Trophoblast cell (in vitro differentiated cells and primary cell): ENCODE results near the gene MYH7.

Experiments
- DNase-seq, 2 donors: peaks; one replicate each; pipeline ENCODE4 v3.0.0-alpha.2; 2016
- H2AFZ ChIP-seq: 2 replicates; pipeline ENCODE4 v1.6.1; 2013; ENCODE audit warnings: low read length, moderate library complexity, mild to moderate bottlenecking; ENCODE audit not compliant: insufficient read depth, poor library complexity
- H2AK5ac ChIP-seq: 2 replicates; pipeline ENCODE4 v1.6.1; 2013; ENCODE audit warnings: mild to moderate bottlenecking, low read length
- H2BK120ac ChIP-seq: 2 replicates; pipeline ENCODE4 v1.6.1; 2013; ENCODE audit warnings: low read length, mild to moderate bottlenecking, moderate library complexity; ENCODE audit not compliant: insufficient read depth, poor library complexity
- H2BK12ac ChIP-seq: 2 replicates; pipeline ENCODE4 v1.6.1; 2013; ENCODE audit warnings: mild to moderate bottlenecking, low read length, moderate library complexity
- H2BK5ac ChIP-seq: 2 replicates; pipeline ENCODE4 v1.6.1; 2013; ENCODE audit warnings: low read length, low read depth, moderate library complexity, mild to moderate bottlenecking; ENCODE audit not compliant: poor library complexity
- H3K14ac ChIP-seq: 2 replicates; pipeline ENCODE4 v1.6.1; 2013; ENCODE audit warnings: mild to moderate bottlenecking, low read length
- H3K18ac ChIP-seq: 2 replicates; pipeline ENCODE4 v1.6.1; 2013; ENCODE audit warnings: mild to moderate bottlenecking, low read length
- H3K23ac ChIP-seq: 2 replicates; pipeline ENCODE4 v1.6.1; 2013; ENCODE audit warnings: low read length
- H3K27ac ChIP-seq: 2 replicates; pipeline ENCODE4 v1.5.1; 2013; ENCODE audit warnings: low read depth, mild to moderate bottlenecking, inconsistent platforms, low read length, moderate library complexity
- H3K27me3 ChIP-seq: 2 replicates; pipeline ENCODE4 v1.6.1; 2013; ENCODE audit warnings: inconsistent platforms, mild to moderate bottlenecking, low read length, moderate library complexity; ENCODE audit not compliant: insufficient read depth
- H3K36me3 ChIP-seq, 2 experiments: 1 replicate in 1 of 2; 2 replicates in 1 of 2; pipeline ENCODE4 v1.6.1; 2013; ENCODE audit warnings: low read length in 2 of 2, mild to moderate bottlenecking in 2 of 2, moderate library complexity in 1 of 2; ENCODE audit not compliant: insufficient read depth in 2 of 2, control insufficient read depth in 1 of 2
- H3K4ac ChIP-seq: 2 replicates; pipeline ENCODE4 v1.6.1; 2013; ENCODE audit warnings: low read depth, mild to moderate bottlenecking, low read length, moderate library complexity
- H3K4me1 ChIP-seq, 2 experiments: 1 replicate in 1 of 2; 2 replicates in 1 of 2; pipeline ENCODE4 v1.6.1; 2013; ENCODE audit warnings: low read length in 2 of 2, mild to moderate bottlenecking in 2 of 2, moderate library complexity in 1 of 2; ENCODE audit not compliant: insufficient read depth in 2 of 2, control insufficient read depth in 1 of 2
- H3K4me2 ChIP-seq: 2 replicates; pipeline ENCODE4 v1.6.1; 2013; ENCODE audit warnings: inconsistent platforms, mild to moderate bottlenecking, low read length, moderate library complexity
- H3K4me3 ChIP-seq: 2 replicates; pipeline ENCODE4 v1.5.1; 2013; ENCODE audit warnings: mild to moderate bottlenecking, low read depth, low read length, inconsistent platforms
- H3K79me1 ChIP-seq: one replicate; pipeline ENCODE4 v1.6.1; 2013; ENCODE audit warnings: low read length
- H3K79me2 ChIP-seq: 2 replicates; pipeline ENCODE4 v1.6.1; 2013; ENCODE audit warnings: low read length, mild to moderate bottlenecking; ENCODE audit not compliant: control insufficient read depth, insufficient read depth, poor library complexity
- H3K9ac ChIP-seq: 2 replicates; pipeline ENCODE4 v1.6.1; 2013; ENCODE audit warnings: mild to moderate bottlenecking, low read length
- H3K9me3 ChIP-seq: 2 replicates; pipeline ENCODE4 v1.6.1; 2013; ENCODE audit warnings: low read depth, mild to moderate bottlenecking, control low read depth, inconsistent platforms, low read length; ENCODE audit not compliant: insufficient read depth
- H4K12ac ChIP-seq: 2 replicates; pipeline ENCODE4 v1.6.1; 2013; ENCODE audit warnings: low read depth, mild to moderate bottlenecking, low read length, moderate library complexity
- H4K8ac ChIP-seq: 2 replicates; pipeline ENCODE4 v1.6.1; 2013; ENCODE audit warnings: low read depth, mild to moderate bottlenecking, low read length, moderate library complexity
- H4K91ac ChIP-seq: one replicate; pipeline ENCODE4 v1.6.1; 2013; ENCODE audit warnings: low read depth, mild to moderate bottlenecking, low read length, moderate library complexity
- WGBS: extraction: QIAGEN DNeasy Blood & Tissue Kit; methylation state at CpG from one replicate; pipeline ENCODE4 v1.1.7; 2013; ENCODE audit warnings: missing lambda C conversion rate; ENCODE audit not compliant: insufficient read length, insufficient coverage; ENCODE audit errors: extremely low coverage; 5-methylcytosine and 5-hydroxymethylcytosine counted together

Gene MYH7

GRCh38 chr14:23377573-23378563 is 57.6 kb downstream of the MYH7 start:
- no peak overlapping the region for H3K4me3 ChIP-seq
- no peak overlapping the region for H2AFZ ChIP-seq
- peaks cover 2% of the 10 kb centered on the region for H3K9me3 ChIP-seq
- no peak overlapping the region for H2AK5ac ChIP-seq
- no peak overlapping the region for H3K27ac ChIP-seq
- H3K18ac ChIP-seq, result no peak overlapping the region
- no peak overlapping the region for H3K23ac ChIP-seq
- H4K8ac ChIP-seq, result no peak overlapping the region
- no CpG with 5 or more reads among the region's 14 CpGs for WGBS
- no peak for DNase-seq
- no peaks in the 10 kb centered on the region for H3K79me1 ChIP-seq
- no peak overlapping the region for H3K4me2 ChIP-seq
- no peak overlapping the region for H3K4ac ChIP-seq
- H4K91ac ChIP-seq, result no peak overlapping the region
- H2BK5ac ChIP-seq, result no peak overlapping the region
- H3K4me1 ChIP-seq, result no peaks in the 10 kb centered on the region
- H3K9ac ChIP-seq, result no peak overlapping the region
- H3K14ac ChIP-seq, result no peak overlapping the region
- no peak overlapping the region for H2BK120ac ChIP-seq
- H3K36me3 ChIP-seq, result no peaks in the 10 kb centered on the region
- no peak overlapping the region for H2BK12ac ChIP-seq
- no peak overlapping the region for H4K12ac ChIP-seq
- H3K27me3 ChIP-seq, result no peaks in the 10 kb centered on the region
- H3K79me2 ChIP-seq, result no peaks in the 10 kb centered on the region

GRCh38 chr14:23377198-23377550 is 58.3 kb downstream of the MYH7 start:
- H4K8ac ChIP-seq, result no peak overlapping the region
- no peak overlapping the region for H4K91ac ChIP-seq
- H3K36me3 ChIP-seq, result no peaks in the 10 kb centered on the region
- no peak for DNase-seq
- no peak overlapping the region for H3K27ac ChIP-seq
- H3K4me3 ChIP-seq, result no peak overlapping the region
- no peak overlapping the region for H4K12ac ChIP-seq
- H3K9ac ChIP-seq, result no peak overlapping the region
- H3K23ac ChIP-seq, result no peak overlapping the region
- no peak overlapping the region for H3K4ac ChIP-seq
- H2AFZ ChIP-seq, result no peak overlapping the region
- H3K9me3 ChIP-seq, result peaks cover 2% of the 10 kb centered on the region
- no peak overlapping the region for H2BK120ac ChIP-seq
- H3K4me2 ChIP-seq, result no peak overlapping the region
- no peaks in the 10 kb centered on the region for H3K4me1 ChIP-seq
- H3K27me3 ChIP-seq, result no peaks in the 10 kb centered on the region
- H3K79me2 ChIP-seq, result no peaks in the 10 kb centered on the region
- H2BK12ac ChIP-seq, result no peak overlapping the region
- H3K14ac ChIP-seq, result no peak overlapping the region
- no peak overlapping the region for H3K18ac ChIP-seq
- no peak overlapping the region for H2AK5ac ChIP-seq
- no peaks in the 10 kb centered on the region for H3K79me1 ChIP-seq
- H2BK5ac ChIP-seq, result no peak overlapping the region
- no CpG with 5 or more reads among the region's 11 CpGs for WGBS

GRCh38 chr14:23376482-23377197 is 58.8 kb downstream of the MYH7 start, which contains the start of gene CMTM5:
Gene CMTM5, plus strand, starts transcription at chr14:23377046. Its CDS starts 206 bp downstream, at chr14:23377252.
- Histone ChIP-seq H2AK5ac (no peak within 1 kb of the TSS), H3K79me2 (no peaks in the 10 kb centered on the region), H3K18ac (no peak within 1 kb of the TSS), H3K9ac (no peak within 1 kb of the TSS), H2BK120ac (no peak within 1 kb of the TSS), H3K23ac (no peak within 1 kb of the TSS), H3K14ac (no peak within 1 kb of the TSS), H4K12ac (no peak within 1 kb of the TSS), H2BK5ac (no peak within 1 kb of the TSS), H4K8ac (no peak within 1 kb of the TSS), H2BK12ac (no peak within 1 kb of the TSS), H3K27ac (no peak within 1 kb of the TSS), H4K91ac (no peak within 1 kb of the TSS), H3K4me3 (no peak within 1 kb of the TSS), H2AFZ (no peak within 1 kb of the TSS), H3K36me3 (no peaks in the 10 kb centered on the region), H3K9me3 (peaks cover 2% of the 10 kb centered on the region), H3K4me1 (no peaks in the 10 kb centered on the region), H3K27me3 (no peaks in the 10 kb centered on the region), H3K4ac (no peak within 1 kb of the TSS), H3K4me2 (no peak within 1 kb of the TSS), H3K79me1 (no peaks in the 10 kb centered on the region)
- DNase-seq, result no peak
- no CpG with 5 or more reads among the region's 13 CpGs for WGBS

DNA sequence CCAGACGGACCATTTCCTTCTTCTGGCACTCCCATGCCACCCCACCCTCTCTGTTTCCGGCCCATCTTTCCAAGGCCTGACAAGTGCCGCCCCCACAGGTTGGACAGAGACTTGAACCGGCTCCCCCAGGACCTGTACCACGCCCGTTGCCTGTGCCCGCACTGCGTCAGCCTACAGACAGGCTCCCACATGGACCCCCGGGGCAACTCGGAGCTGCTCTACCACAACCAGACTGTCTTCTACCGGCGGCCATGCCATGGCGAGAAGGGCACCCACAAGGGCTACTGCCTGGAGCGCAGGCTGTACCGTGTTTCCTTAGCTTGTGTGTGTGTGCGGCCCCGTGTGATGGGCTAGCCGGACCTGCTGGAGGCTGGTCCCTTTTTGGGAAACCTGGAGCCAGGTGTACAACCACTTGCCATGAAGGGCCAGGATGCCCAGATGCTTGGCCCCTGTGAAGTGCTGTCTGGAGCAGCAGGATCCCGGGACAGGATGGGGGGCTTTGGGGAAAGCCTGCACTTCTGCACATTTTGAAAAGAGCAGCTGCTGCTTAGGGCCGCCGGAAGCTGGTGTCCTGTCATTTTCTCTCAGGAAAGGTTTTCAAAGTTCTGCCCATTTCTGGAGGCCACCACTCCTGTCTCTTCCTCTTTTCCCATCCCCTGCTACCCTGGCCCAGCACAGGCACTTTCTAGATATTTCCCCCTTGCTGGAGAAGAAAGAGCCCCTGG is 59.8 kb downstream of the MYH7 start:
- Histone ChIP-seq H3K4me1 (no peaks in the 10 kb centered on the region), H4K12ac (no peak overlapping the region), H3K23ac (no peak overlapping the region), H3K4me2 (no peak overlapping the region), H3K18ac (no peak overlapping the region), H3K27ac (no peak overlapping the region), H2AFZ (no peak overlapping the region), H3K79me2 (no peaks in the 10 kb centered on the region), H3K27me3 (no peaks in the 10 kb centered on the region), H3K4me3 (no peak overlapping the region), H3K14ac (no peak overlapping the region), H3K79me1 (no peaks in the 10 kb centered on the region), H4K8ac (no peak overlapping the region), H2BK12ac (no peak overlapping the region), H4K91ac (no peak overlapping the region), H3K4ac (no peak overlapping the region), H3K9me3 (peaks cover 4% of the 10 kb centered on the region), H3K9ac (no peak overlapping the region), H2BK5ac (no peak overlapping the region), H2AK5ac (no peak overlapping the region), H2BK120ac (no peak overlapping the region), H3K36me3 (no peaks in the 10 kb centered on the region)
- WGBS, result no CpG with 5 or more reads among the region's 21 CpGs
- DNase-seq, result no peak
